H9 (cell line): ENCODE data around the gene CFAP410. TPM values are rescaled to one million over a fixed set of nuclear protein-coding genes. Genes with fewer than 3 reads are reported as not detected.

Experiments
- DNase-seq: peaks from one replicate; pipeline ENCODE4 v3.0.0-alpha.2; 2017
- H2AFZ ChIP-seq: one replicate; pipeline ENCODE4 v1.6.1; 2013; ENCODE audit warnings: mild to moderate bottlenecking, low read length, control low read depth, moderate library complexity
- H2AK5ac ChIP-seq: 2 replicates; pipeline ENCODE4 v1.6.1; 2013; ENCODE audit warnings: low read length, control low read depth, mixed read lengths; ENCODE audit not compliant: insufficient read length
- H2BK120ac ChIP-seq: one replicate; pipeline ENCODE4 v1.6.1; 2013; ENCODE audit warnings: low read depth, mild to moderate bottlenecking, low read length, control low read depth, inconsistent platforms; ENCODE audit not compliant: poor library complexity, severe bottlenecking
- H2BK12ac ChIP-seq: 2 replicates; pipeline ENCODE4 v1.6.1; 2013; ENCODE audit warnings: low read length, control low read depth, mixed read lengths, low read depth; ENCODE audit not compliant: insufficient read length
- H2BK15ac ChIP-seq: 2 replicates; pipeline ENCODE4 v1.6.1; 2013; ENCODE audit warnings: low read depth, low read length, control low read depth
- H2BK20ac ChIP-seq: one replicate; pipeline ENCODE4 v1.6.1; 2013; ENCODE audit warnings: low read depth, mild to moderate bottlenecking, low read length, control low read depth, inconsistent platforms; ENCODE audit not compliant: poor library complexity, severe bottlenecking
- H2BK5ac ChIP-seq: 2 replicates; pipeline ENCODE4 v1.6.1; 2013; ENCODE audit warnings: low read length, control low read depth, mixed read lengths; ENCODE audit not compliant: insufficient read length
- H3K14ac ChIP-seq: 2 replicates; pipeline ENCODE4 v1.6.1; 2013; ENCODE audit warnings: low read length, control low read depth; ENCODE audit not compliant: insufficient read depth
- H3K18ac ChIP-seq: 2 replicates; pipeline ENCODE4 v1.6.1; 2013; ENCODE audit warnings: low read depth, mild to moderate bottlenecking, mixed read lengths, low read length, control low read depth; ENCODE audit not compliant: insufficient read length
- H3K23ac ChIP-seq: 2 replicates; pipeline ENCODE4 v1.6.1; 2013; ENCODE audit warnings: low read length, control low read depth, mixed read lengths, low read depth; ENCODE audit not compliant: insufficient read length
- H3K23me2 ChIP-seq: 2 replicates; pipeline ENCODE4 v1.6.1; 2013; ENCODE audit warnings: low read depth, mild to moderate bottlenecking, mixed read lengths, low read length, control low read depth; ENCODE audit not compliant: insufficient read length, poor library complexity, severe bottlenecking
- H3K27ac ChIP-seq: 2 replicates; pipeline ENCODE4 v1.5.1; 2013; ENCODE audit warnings: low read length, control low read depth, mixed read lengths, low read depth; ENCODE audit not compliant: insufficient read length
- H3K27me3 ChIP-seq: 2 replicates; pipeline ENCODE4 v1.6.1; 2013; ENCODE audit warnings: low read length, control low read depth, inconsistent platforms; ENCODE audit not compliant: insufficient read depth
- H3K4ac ChIP-seq: 2 replicates; pipeline ENCODE4 v1.6.1; 2013; ENCODE audit warnings: low read depth, mild to moderate bottlenecking, control low read depth, inconsistent platforms, low read length, moderate library complexity
- H3K4me1 ChIP-seq: 2 replicates; pipeline ENCODE4 v1.6.1; 2013; ENCODE audit warnings: low read length, control low read depth, inconsistent platforms; ENCODE audit not compliant: insufficient read depth
- H3K4me2 ChIP-seq: 2 replicates; pipeline ENCODE4 v1.6.1; 2013; ENCODE audit warnings: low read length, control low read depth, mixed read lengths; ENCODE audit not compliant: insufficient read length, insufficient read depth
- H3K56ac ChIP-seq: 2 replicates; pipeline ENCODE4 v1.6.1; 2013; ENCODE audit warnings: low read depth, mild to moderate bottlenecking, mixed read lengths, low read length, control low read depth; ENCODE audit not compliant: insufficient read length
- H3K79me1 ChIP-seq: 2 replicates; pipeline ENCODE4 v1.6.1; 2013; ENCODE audit warnings: low read depth, mild to moderate bottlenecking, moderate library complexity, low read length, control low read depth, inconsistent platforms; ENCODE audit not compliant: insufficient read depth, poor library complexity, severe bottlenecking
- H3K79me2 ChIP-seq: 2 replicates; pipeline ENCODE4 v1.6.1; 2013; ENCODE audit warnings: low read length, control low read depth, inconsistent platforms; ENCODE audit not compliant: insufficient read depth
- H3K9ac ChIP-seq: 2 replicates; pipeline ENCODE4 v1.6.1; 2013; ENCODE audit warnings: low read length, control low read depth, mixed read lengths; ENCODE audit not compliant: insufficient read length; ENCODE audit errors: extremely low read depth
- H3K9me3 ChIP-seq: one replicate; pipeline ENCODE4 v1.6.1; 2013; ENCODE audit warnings: low read depth, low read length, inconsistent platforms; ENCODE audit not compliant: control insufficient read depth
- H3T11ph ChIP-seq: one replicate; pipeline ENCODE4 v1.6.1; 2013; ENCODE audit warnings: mild to moderate bottlenecking, low read length, control low read depth, inconsistent platforms
- H4K20me1 ChIP-seq: one replicate; pipeline ENCODE4 v1.6.1; 2013; ENCODE audit not compliant: control insufficient read depth, insufficient read length, insufficient read depth
- H4K5ac ChIP-seq: 2 replicates; pipeline ENCODE4 v1.6.1; 2013; ENCODE audit warnings: low read depth, mild to moderate bottlenecking, mixed read lengths, low read length, control low read depth; ENCODE audit not compliant: insufficient read length
- H4K8ac ChIP-seq: replicated peaks from 2 replicates; pipeline ENCODE4 v1.6.1; 2013; ENCODE audit warnings: low read length, control low read depth, mixed read lengths, low read depth; ENCODE audit not compliant: insufficient read length
- H4K91ac ChIP-seq: 2 replicates; pipeline ENCODE4 v1.6.1; 2013; ENCODE audit warnings: low read depth, mild to moderate bottlenecking, moderate library complexity, mixed read lengths, low read length, control low read depth; ENCODE audit not compliant: insufficient read length
- H3K27ac Mint-ChIP-seq, 3 experiments: 2 replicates in 2 of 3; 3 replicates in 1 of 3; pipeline ENCODE4 v1.8.0; 2020 to 2021; ENCODE audit warnings: mixed read lengths in 3 of 3, mild to moderate bottlenecking in 1 of 3, moderate library complexity in 1 of 3
- H3K27me3 Mint-ChIP-seq: 2 replicates; pipeline ENCODE4 v1.8.0; 2021; ENCODE audit warnings: low read depth, mild to moderate bottlenecking, moderate library complexity, mixed read lengths
- H3K36me3 Mint-ChIP-seq, 3 experiments: 2 replicates in 2 of 3; 3 replicates in 1 of 3; pipeline ENCODE4 v1.8.0; 2020 to 2021; ENCODE audit warnings: low read depth in 3 of 3, mixed read lengths in 3 of 3; ENCODE audit not compliant: insufficient read depth in 1 of 3
- H3K4me1 Mint-ChIP-seq, 2 experiments: 2 replicates each; pipeline ENCODE4 v1.8.0; 2020; ENCODE audit warnings: mixed read lengths in 2 of 2
- H3K4me3 Mint-ChIP-seq, 2 experiments: 2 replicates in 1 of 2; 3 replicates in 1 of 2; pipeline ENCODE4 v1.8.0; 2020 to 2021; ENCODE audit warnings: mild to moderate bottlenecking in 2 of 2, mixed read lengths in 2 of 2, moderate library complexity in 1 of 2
- H3K9me3 Mint-ChIP-seq, 2 experiments: 2 replicates in 1 of 2; 3 replicates in 1 of 2; pipeline ENCODE4 v1.8.0; 2020; ENCODE audit warnings: mild to moderate bottlenecking in 2 of 2, mixed read lengths in 2 of 2, moderate library complexity in 1 of 2
- WGBS: extraction: QIAGEN DNeasy Blood & Tissue Kit; methylation state at CpG from one replicate; pipeline ENCODE4 v1.1.7; 2013; ENCODE audit warnings: missing lambda C conversion rate, low lambda C conversion rate, mixed read lengths; ENCODE audit not compliant: insufficient read length; ENCODE audit errors: extremely low coverage; 5-methylcytosine and 5-hydroxymethylcytosine counted together
- total RNA-seq: library from RNA; stranded (reverse); gene quantifications from 2 replicates; pipeline ENCODE4 v1.2.1, GENCODE V29; 2021
- TF ChIP-seq, protein P1 (sequence below): fragments of 200-600 bp; sonication (generic); conservative IDR thresholded peaks from 3 replicates; pipeline ENCODE4 v1.8.0; 2021; ENCODE audit warnings: antibody characterized with exemption, mild to moderate bottlenecking

Gene CFAP410
- total RNA-seq, 1 experiment from 2014 or later: 17.0 TPM

GRCh38 chr21:44325386-44326271 lies 13.6 kb downstream of the CFAP410 start:
- no peaks in the 10 kb centered on the region for H3K27me3 ChIP-seq
- Mint-ChIP-seq H3K27me3 (no peaks in the 10 kb centered on the region), H3K4me3 (no peak overlapping the region; a peak in 1 of 5 replicates), H3K9me3 (no peaks in the 10 kb centered on the region), H3K4me1 (no peaks in the 10 kb centered on the region), H3K36me3 (peaks cover 0 to 10% (median 7%) of the 10 kb centered on the region in 3 experiments; a peak in 5 of 7 replicates), H3K27ac (no peak overlapping the region; a peak in 1 of 7 replicates)
- H4K20me1 ChIP-seq: no peaks in the 10 kb centered on the region
- no peaks in the 10 kb centered on the region for H3K23me2 ChIP-seq
- H3K4ac ChIP-seq: no peak overlapping the region
- H2BK20ac ChIP-seq: no peak overlapping the region
- no peak overlapping the region for H3K18ac ChIP-seq
- no peak overlapping the region for H2BK15ac ChIP-seq
- TF ChIP-seq, protein P1, sequence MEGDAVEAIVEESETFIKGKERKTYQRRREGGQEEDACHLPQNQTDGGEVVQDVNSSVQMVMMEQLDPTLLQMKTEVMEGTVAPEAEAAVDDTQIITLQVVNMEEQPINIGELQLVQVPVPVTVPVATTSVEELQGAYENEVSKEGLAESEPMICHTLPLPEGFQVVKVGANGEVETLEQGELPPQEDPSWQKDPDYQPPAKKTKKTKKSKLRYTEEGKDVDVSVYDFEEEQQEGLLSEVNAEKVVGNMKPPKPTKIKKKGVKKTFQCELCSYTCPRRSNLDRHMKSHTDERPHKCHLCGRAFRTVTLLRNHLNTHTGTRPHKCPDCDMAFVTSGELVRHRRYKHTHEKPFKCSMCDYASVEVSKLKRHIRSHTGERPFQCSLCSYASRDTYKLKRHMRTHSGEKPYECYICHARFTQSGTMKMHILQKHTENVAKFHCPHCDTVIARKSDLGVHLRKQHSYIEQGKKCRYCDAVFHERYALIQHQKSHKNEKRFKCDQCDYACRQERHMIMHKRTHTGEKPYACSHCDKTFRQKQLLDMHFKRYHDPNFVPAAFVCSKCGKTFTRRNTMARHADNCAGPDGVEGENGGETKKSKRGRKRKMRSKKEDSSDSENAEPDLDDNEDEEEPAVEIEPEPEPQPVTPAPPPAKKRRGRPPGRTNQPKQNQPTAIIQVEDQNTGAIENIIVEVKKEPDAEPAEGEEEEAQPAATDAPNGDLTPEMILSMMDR: no peak
- no peaks in the 10 kb centered on the region for H3K79me1 ChIP-seq
- H2AFZ ChIP-seq: no peak overlapping the region
- H2AK5ac ChIP-seq: no peak overlapping the region
- H3K4me1 ChIP-seq: no peaks in the 10 kb centered on the region
- H3K9me3 ChIP-seq: no peaks in the 10 kb centered on the region
- no peak overlapping the region for H4K5ac ChIP-seq
- H3K27ac ChIP-seq: no peak overlapping the region
- no peaks in the 10 kb centered on the region for H3K79me2 ChIP-seq
- no peak overlapping the region for H2BK12ac ChIP-seq
- H4K91ac ChIP-seq: no peak overlapping the region
- no peak overlapping the region for H3K23ac ChIP-seq
- no peak overlapping the region for H4K8ac ChIP-seq
- no peak for DNase-seq
- no CpG with 5 or more reads among the region's 44 CpGs for WGBS
- no peak overlapping the region for H3T11ph ChIP-seq
- no peak overlapping the region for H2BK120ac ChIP-seq
- H2BK5ac ChIP-seq: no peak overlapping the region
- H3K14ac ChIP-seq: no peak overlapping the region
- no peak overlapping the region for H3K56ac ChIP-seq
- no peak overlapping the region for H3K4me2 ChIP-seq
- H3K9ac ChIP-seq: no peak overlapping the region
